Endothelial cell of umbilical vein (primary cell): ENCODE results near the gene PRG2. TPM values are rescaled to one million over a fixed set of nuclear protein-coding genes. Genes with fewer than 3 reads are reported as not detected.

Source experiments
- BruUV-seq: library from RNA; stranded (reverse); fragments of 400-500 nt; replicated peaks from 2 replicates; lab custom pipeline; 2021; lab: Mats Ljungman, UMichigan
- CTCF ChIA-PET: fragments of 300-600, 350-600 bp; sonication (Branson Sonifier 250); formaldehyde crosslinking; loops from one replicate; lab custom pipeline; 2021; ENCODE audit warnings: antibody characterized with exemption, inconsistent platforms; lab: Charles Lee
- POLR2A ChIA-PET: fragments of 300-600, 350-600 bp; sonication (Branson Sonifier 250); formaldehyde crosslinking; loops from one replicate; lab custom pipeline; 2021; ENCODE audit warnings: antibody characterized with exemption, inconsistent platforms; lab: Charles Lee
- DNase-seq: peaks from one replicate; pipeline ENCODE4 v3.0.0-alpha.2; 2011; ENCODE audit warnings: low read depth, low spot score
- FAIRE-seq: peaks from 2 replicates; lab custom pipeline; 2011; peaks lifted over from hg19 to GRCh38; lab: Jason Lieb, UNC
- H2AFZ ChIP-seq: 2 replicates; pipeline ENCODE4 v1.6.0; 2012; ENCODE audit warnings: low read depth, low read length, control low read depth, inconsistent platforms
- H3K27ac ChIP-seq: 2 replicates; pipeline ENCODE4 v1.5.1; 2011; ENCODE audit warnings: low read depth, mild to moderate bottlenecking, control low read depth, low read length, moderate library complexity; ENCODE audit not compliant: insufficient read depth
- H3K27me3 ChIP-seq, 2 experiments: 2 replicates each; pipeline versions ENCODE4 v1.6.0 to v1.6.1; 2011; ENCODE audit warnings: low read length in 2 of 2, mixed read lengths in 1 of 2; ENCODE audit not compliant: control insufficient read depth in 2 of 2, insufficient read depth in 2 of 2
- H3K36me3 ChIP-seq, 2 experiments: 2 replicates in 1 of 2; 3 replicates in 1 of 2; pipeline ENCODE4 v1.5.1; 2011; ENCODE audit warnings: low read length in 2 of 2, mild to moderate bottlenecking in 1 of 2, moderate library complexity in 1 of 2; ENCODE audit not compliant: control insufficient read depth in 2 of 2, insufficient read depth in 2 of 2; ENCODE audit errors: extremely low read depth in 1 of 2
- H3K4me1 ChIP-seq: 3 replicates; pipeline ENCODE4 v1.5.1; 2011; ENCODE audit warnings: mild to moderate bottlenecking, low read length; ENCODE audit not compliant: control insufficient read depth, insufficient read depth; ENCODE audit errors: extremely low read depth
- H3K4me2 ChIP-seq: 2 replicates; pipeline ENCODE4 v1.6.1; 2011; ENCODE audit warnings: low read length, control low read depth, mixed read lengths; ENCODE audit not compliant: insufficient read depth
- H3K4me3 ChIP-seq, 3 experiments: fragments of 200-600 bp in 1 of 3; sonication (generic), shearing (Covaris generic) in 1 of 3; replicated peaks in 1 of 3; 2 replicates each; pipeline ENCODE4 v1.5.1; 2011 to 2016; ENCODE audit warnings: control low read depth in 3 of 3, low read length in 3 of 3, mild to moderate bottlenecking in 2 of 3, inconsistent platforms in 1 of 3, low read depth in 1 of 3, moderate library complexity in 1 of 3; ENCODE audit not compliant: insufficient read depth in 1 of 3
- H3K79me2 ChIP-seq: 2 replicates; pipeline ENCODE4 v1.6.0; 2012; ENCODE audit warnings: low read length, inconsistent platforms; ENCODE audit not compliant: control insufficient read depth, insufficient read depth
- H3K9ac ChIP-seq: replicated peaks from 2 replicates; pipeline ENCODE3; 2011; ENCODE audit warnings: low read length, control low read depth; ENCODE audit not compliant: insufficient read depth; ENCODE audit errors: extremely low read depth
- H3K9me1 ChIP-seq: replicated peaks from 3 replicates; pipeline ENCODE4 v1.6.0; 2011; ENCODE audit warnings: mild to moderate bottlenecking, low read length; ENCODE audit not compliant: control insufficient read depth, insufficient read depth; ENCODE audit errors: extremely low read depth
- H3K9me3 ChIP-seq: replicated peaks from 2 replicates; pipeline ENCODE4 v1.5.1; 2012; ENCODE audit warnings: low read length, inconsistent platforms; ENCODE audit not compliant: control insufficient read depth, insufficient read depth
- H4K20me1 ChIP-seq: replicated peaks from 2 replicates; pipeline ENCODE3; 2011; ENCODE audit warnings: mild to moderate bottlenecking, low read length; ENCODE audit not compliant: control insufficient read depth, insufficient read depth; ENCODE audit errors: extremely low read depth
- EZH2 ChIP-seq: IDR thresholded peaks from 2 replicates; pipeline ENCODE4 v1.6.1; 2012; ENCODE audit warnings: borderline replicate concordance, low read depth, mild to moderate bottlenecking, moderate library complexity, low read length, inconsistent platforms; ENCODE audit not compliant: severe bottlenecking
- FOS ChIP-seq: IDR thresholded peaks from 2 replicates; pipeline ENCODE4 v1.6.1; 2011; ENCODE audit warnings: mild to moderate bottlenecking, low read length, moderate library complexity, borderline replicate concordance; ENCODE audit not compliant: insufficient read depth
- GATA2 ChIP-seq: IDR thresholded peaks from 2 replicates; pipeline ENCODE4 v1.7.0; 2011; ENCODE audit warnings: low read depth, mild to moderate bottlenecking, moderate library complexity, mixed read lengths, low read length; ENCODE audit not compliant: insufficient read length, insufficient read depth
- JUN ChIP-seq: IDR thresholded peaks from 2 replicates; pipeline ENCODE4 v1.6.1; 2011; ENCODE audit warnings: borderline replicate concordance, low read depth; ENCODE audit not compliant: insufficient read length, insufficient read depth
- MYC ChIP-seq: IDR thresholded peaks from one replicate; pipeline ENCODE4 v1.6.1; 2011; ENCODE audit warnings: mild to moderate bottlenecking, low read depth, low read length
- POLR2A ChIP-seq: IDR thresholded peaks from 2 replicates; pipeline ENCODE4 v1.6.1; 2012; ENCODE audit warnings: low read depth, mild to moderate bottlenecking, control low read depth, low read length
- POLR2AphosphoS5 ChIP-seq: IDR thresholded peaks from 2 replicates; pipeline ENCODE4 v1.6.1; 2012; ENCODE audit warnings: low read depth, mild to moderate bottlenecking, control low read depth, low read length, moderate library complexity; ENCODE audit not compliant: insufficient read depth
- dilution Hi-C: fragments of 300-500 bp; cut with MboI; formaldehyde crosslinking; loops from one replicate; pipeline ENCODE4 v1.15.0; 2019; ENCODE audit warnings: low sequenced_read_pairs; ENCODE audit not compliant: extremely low pct_ligation_motif_present
- intact Hi-C: fragments of 100-400 bp; cut with micrococcal nuclease; formaldehyde crosslinking; loops from one replicate; pipeline ENCODE4 v1.10.0; 2022
- polyA plus RNA-seq, 4 experiments: library from polyadenylated mRNA; depleted of rRNA in 3 of 4; stranded (reverse) in 3 of 4; unstranded in 1 of 4; fragments of >200 nt; gene quantifications; 2 replicates each; pipeline versions ENCODE4 v1.2.1 to v1.2.3, GENCODE V29; 2011 to 2012; ENCODE audit warnings: missing spikeins in 1 of 4
- total RNA-seq: library from RNA; stranded (reverse); gene quantifications from 2 replicates; pipeline ENCODE4 v1.2.3, GENCODE V29; 2021
- TF ChIP-seq, protein P1 (sequence below), 2 donors: IDR thresholded peaks; 1 replicate in 1 of 2; 2 replicates in 1 of 2; pipeline ENCODE4 v1.5.1; 2011; ENCODE audit warnings: low read length in 2 of 2, mild to moderate bottlenecking in 2 of 2, moderate library complexity in 2 of 2, control low read depth in 1 of 2, inconsistent platforms in 1 of 2, low read depth in 1 of 2; ENCODE audit not compliant: insufficient read depth in 1 of 2; ENCODE audit errors: extremely low read depth in 1 of 2
- TF ChIP-seq, protein P2 (sequence below): IDR thresholded peaks from 2 replicates; pipeline ENCODE4 v1.6.1; 2011; ENCODE audit not compliant: insufficient read depth, insufficient read length

PRG2 gene
- total and polyA plus RNA-seq, 2 donors (not counting 3 experiments of a cell fraction or from before 2014, with no cell fraction given): 0.08 to 0.55 TPM

DNA sequence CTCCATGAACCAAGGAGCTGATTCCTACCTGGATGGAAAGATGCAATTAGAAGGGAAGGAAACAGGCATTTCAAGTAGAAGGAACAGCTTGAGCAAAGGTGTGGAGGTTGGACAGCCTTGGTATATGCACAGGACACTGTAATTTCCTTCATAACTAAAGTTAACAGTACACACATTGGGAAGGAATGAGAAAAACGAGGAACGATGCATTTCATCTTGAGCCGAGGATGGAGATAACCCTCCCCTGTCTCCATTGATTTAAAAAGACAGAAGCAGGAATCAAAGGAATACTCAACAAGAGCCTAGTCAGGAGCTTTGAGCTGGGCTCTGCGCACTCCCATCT, 2.3 kb upstream of the PRG2 start:
- no peak overlapping the region for H3K27ac ChIP-seq
- BruUV-seq: no TSS peak
- no peak overlapping the region for H3K4me2 ChIP-seq
- H3K4me1 ChIP-seq: no peaks in the 10 kb centered on the region
- CTCF ChIA-PET: interaction anchor here (1.1 kb wide), 2 partner anchors 19 to 65 kb away, joined by 4 to 5 read pairs; no protein-coding TSS in a partner anchor
- DNase-seq (no peak), FAIRE-seq (no peak)
- POLR2A ChIA-PET: no interaction called here
- no peak overlapping the region for H3K4me3 ChIP-seq
- intact Hi-C loops (no loop called here), dilution Hi-C loops (no loop called here)
- peaks cover 5 to 10% of the 10 kb centered on the region in 2 experiments for H3K27me3 ChIP-seq
- H4K20me1 ChIP-seq: no peaks in the 10 kb centered on the region
- H2AFZ ChIP-seq: no peak overlapping the region
- no peaks in the 10 kb centered on the region for H3K79me2 ChIP-seq
- H3K36me3 ChIP-seq: no peaks in the 10 kb centered on the region
- no peaks in the 10 kb centered on the region for H3K9me1 ChIP-seq
- no peak overlapping the region for H3K9ac ChIP-seq
- no peak for TF ChIP-seq POLR2AphosphoS5
- no peak for TF ChIP-seq EZH2
- TF ChIP-seq JUN: no peak
- no peak for TF ChIP-seq FOS
- TF ChIP-seq, protein P1, sequence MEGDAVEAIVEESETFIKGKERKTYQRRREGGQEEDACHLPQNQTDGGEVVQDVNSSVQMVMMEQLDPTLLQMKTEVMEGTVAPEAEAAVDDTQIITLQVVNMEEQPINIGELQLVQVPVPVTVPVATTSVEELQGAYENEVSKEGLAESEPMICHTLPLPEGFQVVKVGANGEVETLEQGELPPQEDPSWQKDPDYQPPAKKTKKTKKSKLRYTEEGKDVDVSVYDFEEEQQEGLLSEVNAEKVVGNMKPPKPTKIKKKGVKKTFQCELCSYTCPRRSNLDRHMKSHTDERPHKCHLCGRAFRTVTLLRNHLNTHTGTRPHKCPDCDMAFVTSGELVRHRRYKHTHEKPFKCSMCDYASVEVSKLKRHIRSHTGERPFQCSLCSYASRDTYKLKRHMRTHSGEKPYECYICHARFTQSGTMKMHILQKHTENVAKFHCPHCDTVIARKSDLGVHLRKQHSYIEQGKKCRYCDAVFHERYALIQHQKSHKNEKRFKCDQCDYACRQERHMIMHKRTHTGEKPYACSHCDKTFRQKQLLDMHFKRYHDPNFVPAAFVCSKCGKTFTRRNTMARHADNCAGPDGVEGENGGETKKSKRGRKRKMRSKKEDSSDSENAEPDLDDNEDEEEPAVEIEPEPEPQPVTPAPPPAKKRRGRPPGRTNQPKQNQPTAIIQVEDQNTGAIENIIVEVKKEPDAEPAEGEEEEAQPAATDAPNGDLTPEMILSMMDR (IDR thresholded peaks at IDR 0.05; ENCODE audit: extremely low read depth in 1 of 2, insufficient read depth in 1 of 2, low read depth in 1 of 2, low read length in 2 of 2): no peak
- no peak for TF ChIP-seq MYC
- TF ChIP-seq GATA2: no peak
- no peak for TF ChIP-seq POLR2A
- TF ChIP-seq, protein P2, sequence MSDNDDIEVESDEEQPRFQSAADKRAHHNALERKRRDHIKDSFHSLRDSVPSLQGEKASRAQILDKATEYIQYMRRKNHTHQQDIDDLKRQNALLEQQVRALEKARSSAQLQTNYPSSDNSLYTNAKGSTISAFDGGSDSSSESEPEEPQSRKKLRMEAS: no peak
- no peaks in the 10 kb centered on the region for H3K9me3 ChIP-seq
